SK-N-SH treated with all-trans-retinoic acid at 6 μM for 48 hours (cell line): ENCODE results near the gene PALLD.

Source experiments
- ATAC-seq: fragments of 200-7000 bp; cut with Tn5 transposase; 3 replicates; pipeline ENCODE4 v1.9.1; 2020; ENCODE audit warnings: mild to moderate bottlenecking, moderate library complexity
- ARNTL ChIP-seq: fragments of 450-650 bp; formaldehyde crosslinking; IDR thresholded peaks from 2 replicates; pipeline ENCODE4 v1.5.0; 2020; ENCODE audit warnings: low read depth, mild to moderate bottlenecking, moderate library complexity, borderline replicate concordance
- BACH2 ChIP-seq: fragments of 250-450 bp; sonication (Bioruptor Pico); IDR thresholded peaks from 2 replicates; pipeline ENCODE4 v1.9.0; 2021; ENCODE audit warnings: mild to moderate bottlenecking, borderline replicate concordance
- CREB5 ChIP-seq: fragments of 250-450 bp; sonication (Bioruptor Pico); IDR thresholded peaks from 2 replicates; pipeline ENCODE4 v1.5.1; 2020; ENCODE audit warnings: low read depth, mild to moderate bottlenecking, moderate library complexity
- CSRNP3 ChIP-seq: fragments of 250-450 bp; sonication (Bioruptor Pico); IDR thresholded peaks from 2 replicates; pipeline ENCODE4 v1.5.1; 2021; ENCODE audit warnings: mild to moderate bottlenecking, moderate library complexity
- ISL1 ChIP-seq: fragments of 250-450 bp; sonication (Bioruptor Pico); IDR thresholded peaks from 2 replicates; pipeline ENCODE4 v2.1.2; 2022; ENCODE audit warnings: mild to moderate bottlenecking, moderate library complexity
- OSR1 ChIP-seq: fragments of 250-450 bp; sonication (Bioruptor Pico); IDR thresholded peaks from 2 replicates; pipeline ENCODE4 v1.8.0; 2022; ENCODE audit warnings: moderate library complexity, mild to moderate bottlenecking, inconsistent platforms
- PATZ1 ChIP-seq: fragments of 250-450 bp; sonication (Bioruptor Pico); IDR thresholded peaks from 2 replicates; pipeline ENCODE4 v1.8.0; 2020; ENCODE audit warnings: mild to moderate bottlenecking, moderate library complexity, borderline replicate concordance
- POU6F1 ChIP-seq: fragments of 250-450 bp; sonication (Bioruptor Pico); IDR thresholded peaks from 2 replicates; pipeline ENCODE4 v1.8.0; 2021; ENCODE audit warnings: low read depth, mild to moderate bottlenecking, moderate library complexity, borderline replicate concordance
- PPARA ChIP-seq: fragments of 250-450 bp; sonication (Bioruptor Pico); IDR thresholded peaks from 2 replicates; pipeline ENCODE4 v1.5.0; 2020; ENCODE audit warnings: mild to moderate bottlenecking, borderline replicate concordance
- RARB ChIP-seq: fragments of 250-450 bp; sonication (Bioruptor Pico); IDR thresholded peaks from 2 replicates; pipeline ENCODE4 v1.8.0; 2021; ENCODE audit warnings: mild to moderate bottlenecking, moderate library complexity
- SNAI2 ChIP-seq: fragments of 250-450 bp; sonication (Bioruptor Pico); IDR thresholded peaks from 2 replicates; pipeline ENCODE4 v1.5.0; 2020; ENCODE audit warnings: mild to moderate bottlenecking, moderate library complexity
- TCF4 ChIP-seq: fragments of 250-450 bp; sonication (Bioruptor Pico); IDR thresholded peaks from 2 replicates; pipeline ENCODE4 v1.8.0; 2021; ENCODE audit warnings: mild to moderate bottlenecking, moderate library complexity, borderline replicate concordance
- TOX ChIP-seq: fragments of 250-450 bp; sonication (Bioruptor Pico); IDR thresholded peaks from 2 replicates; pipeline ENCODE4 v1.8.0; 2021; ENCODE audit warnings: mild to moderate bottlenecking, moderate library complexity, borderline replicate concordance
- TSHZ2 ChIP-seq: fragments of 250-450 bp; sonication (Bioruptor Pico); IDR thresholded peaks from 2 replicates; pipeline ENCODE4 v1.5.0; 2020; ENCODE audit warnings: mild to moderate bottlenecking, moderate library complexity
- ZC3H10 ChIP-seq: fragments of 250-450 bp; sonication (Bioruptor Pico); IDR thresholded peaks from 2 replicates; pipeline ENCODE4 v1.5.1; 2021; ENCODE audit warnings: mild to moderate bottlenecking, moderate library complexity
- ZFP3 ChIP-seq: fragments of 250-450 bp; sonication (Bioruptor Pico); IDR thresholded peaks from 2 replicates; pipeline ENCODE4 v1.5.0; 2020; ENCODE audit warnings: mild to moderate bottlenecking, moderate library complexity
- ZFP30 ChIP-seq: fragments of 450-650 bp; formaldehyde crosslinking; IDR thresholded peaks from 2 replicates; pipeline ENCODE4 v1.5.0; 2022; ENCODE audit warnings: mild to moderate bottlenecking, moderate library complexity
- ZNF70 ChIP-seq: fragments of 450-650 bp; formaldehyde crosslinking; IDR thresholded peaks from 2 replicates; pipeline ENCODE4 v1.5.0; 2020; ENCODE audit warnings: mild to moderate bottlenecking, moderate library complexity
- ZNF8 ChIP-seq: fragments of 450-650 bp; formaldehyde crosslinking; IDR thresholded peaks from 2 replicates; pipeline ENCODE4 v1.5.0; 2020; ENCODE audit warnings: mild to moderate bottlenecking, moderate library complexity

Gene PALLD

GRCh38 chr4:168488869-168489274, 8.0 kb upstream of the PALLD start (continued):
- TF ChIP-seq POU6F1 (CRISPR knock-in tag) (no peak), SNAI2 (no peak), OSR1 (no peak), ZC3H10 (no peak), TCF4 (CRISPR knock-in tag) (no peak), PPARA (CRISPR knock-in tag) (no peak)

GRCh38 chr4:168489616-168490015, 7.2 kb upstream of the PALLD start:
- TF ChIP-seq ISL1 (CRISPR knock-in tag), result no peak
- no peak for TF ChIP-seq RARB (CRISPR knock-in tag)
- no peak for TF ChIP-seq TOX (CRISPR knock-in tag)
- TF ChIP-seq POU6F1 (CRISPR knock-in tag), result no peak
- no peak for TF ChIP-seq ARNTL (CRISPR knock-in tag)
- TF ChIP-seq PATZ1 (CRISPR knock-in tag), result no peak
- TF ChIP-seq SNAI2, result no peak

GRCh38 chr4:168490711-168491110, 6.1 kb upstream of the PALLD start:
- TF ChIP-seq ZNF8 (CRISPR knock-in tag) (no peak), OSR1 (no peak), TOX (CRISPR knock-in tag) (no peak), POU6F1 (CRISPR knock-in tag) (no peak), ZFP3 (no peak), ZFP30 (CRISPR knock-in tag) (no peak), CSRNP3 (no peak), ZC3H10 (no peak), CREB5 (CRISPR knock-in tag) (no peak), TCF4 (CRISPR knock-in tag) (no peak), ZNF70 (no peak), RARB (CRISPR knock-in tag) (no peak), ISL1 (CRISPR knock-in tag) (no peak), PPARA (CRISPR knock-in tag) (no peak), ARNTL (CRISPR knock-in tag) (no peak), BACH2 (CRISPR knock-in tag) (no peak), TSHZ2 (no peak)
- no peak for ATAC-seq

More at GRCh38 chr4:168489616-168490015, 7.2 kb upstream of the PALLD start:
- ATAC-seq, result no peak
